Stimulated activated CD8-positive, alpha-beta memory T cell treated with anti-CD3 and anti-CD28 coated beads, Interleukin-4, amount 100 ng/mL, for 4 hours (primary cell): ENCODE results near the gene CDY2A.
"Not testable (repeated sequence)": the region's sequence is repeated elsewhere in the genome, so short reads cannot be mapped to it uniquely, and the experiment has no call there.

Experiments used
- DNase-seq, 2 donors: peaks; one replicate each; pipeline ENCODE4 v3.0.0-alpha.2; 2020; ENCODE audit warnings: low read depth in 2 of 2, low spot score in 1 of 2

CDY2A gene, protein sequence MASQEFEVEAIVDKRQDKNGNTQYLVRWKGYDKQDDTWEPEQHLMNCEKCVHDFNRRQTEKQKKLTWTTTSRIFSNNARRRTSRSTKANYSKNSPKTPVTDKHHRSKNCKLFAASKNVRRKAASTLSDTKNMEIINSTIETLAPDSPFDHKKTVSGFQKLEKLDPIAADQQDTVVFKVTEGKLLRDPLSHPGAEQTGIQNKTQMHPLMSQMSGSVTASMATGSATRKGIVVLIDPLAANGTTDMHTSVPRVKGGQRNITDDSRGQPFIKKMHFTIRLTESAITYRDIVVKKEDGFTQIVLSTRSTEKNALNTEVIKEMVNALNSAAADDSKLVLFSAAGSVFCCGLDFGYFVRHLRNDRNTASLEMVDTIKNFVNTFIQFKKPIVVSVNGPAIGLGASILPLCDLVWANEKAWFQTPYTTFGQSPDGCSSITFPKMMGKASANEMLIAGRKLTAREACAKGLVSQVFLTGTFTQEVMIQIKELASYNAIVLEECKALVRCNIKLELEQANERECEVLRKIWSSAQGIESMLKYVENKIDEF

DNA sequence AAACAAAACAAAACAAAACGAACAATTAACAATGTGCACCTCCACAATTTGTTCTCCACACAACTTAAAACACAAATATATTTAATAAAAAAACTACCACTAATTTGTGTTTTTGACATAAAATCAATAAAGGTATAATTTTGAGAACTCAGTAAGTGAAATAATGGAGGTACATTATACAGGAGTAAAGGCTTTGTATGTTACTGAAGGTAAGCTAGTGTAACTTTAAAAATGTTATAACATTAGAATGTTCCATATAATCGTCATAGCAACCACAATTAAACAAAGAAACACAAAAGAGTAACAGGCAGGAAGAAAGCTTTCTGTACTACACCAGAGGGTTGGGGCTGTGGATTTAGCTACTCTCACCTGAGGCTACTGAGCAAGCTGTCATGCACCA is at the start of gene CDY2A:
Gene CDY2A (plus strand): TSS at position 301 of the 400 bp plus-strand sequence. CDS start 328 bp downstream, outside the sequence.
- DNase-seq, result not testable (repeated sequence)

DNA sequence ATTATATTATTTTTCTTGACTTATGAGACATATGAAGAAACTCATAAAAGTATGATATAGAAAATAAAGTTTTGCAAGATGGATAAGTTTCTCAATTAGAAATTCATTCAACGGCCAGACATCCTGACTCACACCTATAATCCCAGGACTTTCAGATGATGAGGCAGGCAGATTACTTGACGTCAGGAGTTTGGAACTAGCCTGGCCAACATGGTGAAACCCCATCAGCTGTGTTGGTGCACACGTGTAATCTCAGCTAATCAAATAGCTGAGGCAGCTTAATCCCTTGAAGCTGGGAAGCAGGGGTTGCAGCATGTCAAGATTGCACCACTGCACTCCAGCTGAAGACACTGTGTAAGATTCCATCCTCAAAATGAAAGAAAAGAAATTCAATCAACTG is 28.0 kb upstream of the CDY2A start:
- DNase-seq, result not testable (repeated sequence)

DNA sequence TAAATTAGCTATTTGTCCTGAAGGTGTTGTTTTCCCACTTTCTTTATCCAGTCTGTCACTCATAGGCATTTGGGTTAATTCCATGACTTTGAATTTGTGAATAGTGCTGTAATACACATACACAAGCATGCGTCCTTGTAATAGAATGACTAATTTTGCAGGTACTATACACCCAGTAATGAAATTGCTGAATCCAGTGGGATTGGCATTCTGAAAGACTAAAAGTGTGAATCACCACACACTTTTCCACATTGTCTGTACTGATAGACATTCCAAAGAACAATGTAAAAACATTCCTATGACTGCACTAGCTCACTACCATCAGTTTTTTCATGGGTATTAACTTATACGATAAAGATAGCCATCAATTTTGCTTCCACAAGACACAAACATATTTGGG is 27.3 kb upstream of the CDY2A start:
- not testable (repeated sequence) for DNase-seq

DNA sequence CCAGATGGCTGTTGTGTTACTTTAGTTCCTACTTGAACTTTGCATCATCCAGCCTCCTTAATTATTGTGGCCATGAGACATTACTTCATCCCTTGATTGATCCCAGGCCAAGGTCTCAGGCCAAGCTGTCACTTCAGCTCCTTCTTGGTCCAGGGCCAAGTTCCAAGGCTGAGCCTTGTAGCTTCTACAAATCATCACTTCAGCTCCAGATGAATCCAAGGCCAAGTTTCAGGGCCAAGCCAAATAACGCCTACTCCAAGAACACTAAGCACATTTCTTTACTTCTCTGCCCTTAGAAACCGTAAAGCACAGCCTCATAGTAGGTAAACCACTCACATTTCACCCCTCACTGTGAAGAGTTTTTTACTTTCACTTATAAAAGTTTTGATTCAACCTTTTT is 1.7 kb upstream of the CDY2A start:
- not testable (repeated sequence) for DNase-seq

DNA sequence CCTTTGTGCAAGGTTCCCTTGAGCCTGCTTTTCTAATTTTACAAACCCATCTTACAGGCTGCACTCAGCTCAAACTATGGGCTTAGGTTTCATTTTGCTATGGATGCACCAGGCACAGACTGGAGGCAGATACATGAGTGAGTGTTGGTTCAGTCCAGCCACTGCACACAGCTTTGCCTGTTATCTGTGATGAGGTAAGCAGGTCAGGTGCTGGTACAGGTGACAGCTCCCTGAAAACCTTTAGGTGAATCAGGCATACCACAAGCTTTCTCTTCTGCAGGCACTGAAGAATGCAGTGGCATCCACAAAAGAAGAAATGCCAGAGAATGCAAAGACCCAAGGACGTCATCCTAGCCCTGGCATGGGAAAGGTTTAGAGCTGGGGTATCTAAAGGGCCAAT is 3.3 kb downstream of the CDY2A start:
- not testable (repeated sequence) for DNase-seq

DNA sequence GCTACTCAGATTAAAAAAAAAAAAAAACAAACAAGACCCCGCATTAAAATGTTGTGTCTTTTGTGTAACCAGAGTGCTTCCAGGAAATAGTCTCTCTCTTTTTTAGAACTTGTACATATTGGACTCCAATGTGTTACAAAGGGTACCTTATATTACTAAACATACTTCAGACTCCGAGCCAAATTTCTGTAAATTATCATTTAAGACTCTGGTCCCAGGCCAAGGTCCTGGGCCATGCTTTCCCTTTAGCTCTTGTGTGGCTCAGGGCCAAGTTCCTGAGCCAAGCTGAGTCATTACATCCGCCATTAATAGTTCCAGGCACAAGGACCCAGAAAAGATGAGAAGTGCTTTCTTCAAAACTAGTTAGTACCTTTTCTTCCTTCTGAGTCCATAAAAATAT is 4.6 kb downstream of the CDY2A start:
- DNase-seq, result not testable (repeated sequence)

DNA sequence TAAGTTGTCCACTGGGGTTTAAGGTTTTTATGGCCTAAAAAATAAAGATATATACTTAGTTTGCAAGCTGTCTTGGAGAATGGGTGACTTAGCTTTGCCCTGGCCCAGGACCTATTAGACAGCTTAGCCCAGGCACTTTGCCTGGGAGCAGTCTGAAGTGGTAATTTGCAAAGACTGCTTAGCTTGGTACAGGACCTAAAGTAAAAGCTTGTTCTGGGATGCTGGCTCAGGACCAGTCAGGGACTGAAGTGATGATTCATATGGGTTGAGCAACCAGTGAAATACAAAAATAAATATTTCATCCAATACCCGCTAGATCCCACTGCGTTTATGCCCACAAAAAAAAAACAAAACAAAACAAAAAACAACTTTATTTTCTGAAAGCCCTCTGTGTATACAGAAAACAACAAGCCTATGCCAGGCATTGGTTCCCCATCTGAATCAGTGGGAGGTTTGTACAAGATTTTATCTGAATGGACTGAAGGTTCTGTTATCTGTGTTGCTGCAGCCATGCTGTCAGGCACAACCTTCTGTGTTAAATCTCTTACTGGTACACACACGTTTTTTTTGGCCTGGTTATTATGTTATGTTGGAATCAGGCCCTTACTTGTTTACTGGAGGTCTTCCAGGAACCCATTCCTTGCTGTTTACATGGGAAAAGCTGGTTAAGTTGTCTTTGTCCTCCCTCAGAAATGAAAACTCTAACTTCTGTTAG is 8.7 kb downstream of the CDY2A start:
- not testable (repeated sequence) for DNase-seq

DNA sequence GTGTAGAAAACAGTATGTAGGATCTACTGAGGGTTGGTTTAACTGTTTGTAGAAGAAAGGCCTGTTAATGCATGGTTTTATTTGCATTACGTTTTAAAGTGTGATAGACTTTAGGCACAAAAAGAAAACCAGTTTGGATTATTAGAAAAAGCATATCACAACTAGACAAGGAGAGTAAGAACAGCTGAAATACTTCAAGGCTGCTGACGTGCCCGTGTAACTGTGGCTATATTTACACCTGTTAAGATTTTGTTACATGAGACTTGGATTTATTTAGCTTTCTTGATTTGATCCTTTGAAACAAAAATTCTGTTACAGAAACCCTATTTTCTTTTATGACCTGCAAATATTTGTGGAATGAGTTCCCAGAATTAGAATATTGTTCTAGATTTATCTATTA is 9.3 kb downstream of the CDY2A start:
- not testable (repeated sequence) for DNase-seq

DNA sequence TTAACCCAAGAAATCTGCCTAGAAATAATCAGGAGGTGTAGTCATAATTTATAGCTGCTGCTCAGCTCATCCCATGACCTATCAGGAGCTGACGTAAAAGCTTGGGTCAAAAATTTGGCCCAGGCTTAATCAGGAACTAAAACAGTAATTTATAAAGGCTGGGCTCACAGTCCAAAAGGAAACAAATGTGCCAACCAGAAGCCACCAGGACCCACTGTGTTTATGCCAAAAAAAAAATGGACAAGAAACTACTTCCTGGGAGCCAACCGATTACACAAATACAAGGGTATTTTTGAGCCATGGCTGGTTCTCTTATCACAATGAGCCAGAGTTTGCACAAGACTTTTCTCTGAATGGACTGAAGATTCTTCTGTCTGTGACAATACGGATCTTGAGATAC is 19.4 kb downstream of the CDY2A start:
- DNase-seq, result not testable (repeated sequence)

DNA sequence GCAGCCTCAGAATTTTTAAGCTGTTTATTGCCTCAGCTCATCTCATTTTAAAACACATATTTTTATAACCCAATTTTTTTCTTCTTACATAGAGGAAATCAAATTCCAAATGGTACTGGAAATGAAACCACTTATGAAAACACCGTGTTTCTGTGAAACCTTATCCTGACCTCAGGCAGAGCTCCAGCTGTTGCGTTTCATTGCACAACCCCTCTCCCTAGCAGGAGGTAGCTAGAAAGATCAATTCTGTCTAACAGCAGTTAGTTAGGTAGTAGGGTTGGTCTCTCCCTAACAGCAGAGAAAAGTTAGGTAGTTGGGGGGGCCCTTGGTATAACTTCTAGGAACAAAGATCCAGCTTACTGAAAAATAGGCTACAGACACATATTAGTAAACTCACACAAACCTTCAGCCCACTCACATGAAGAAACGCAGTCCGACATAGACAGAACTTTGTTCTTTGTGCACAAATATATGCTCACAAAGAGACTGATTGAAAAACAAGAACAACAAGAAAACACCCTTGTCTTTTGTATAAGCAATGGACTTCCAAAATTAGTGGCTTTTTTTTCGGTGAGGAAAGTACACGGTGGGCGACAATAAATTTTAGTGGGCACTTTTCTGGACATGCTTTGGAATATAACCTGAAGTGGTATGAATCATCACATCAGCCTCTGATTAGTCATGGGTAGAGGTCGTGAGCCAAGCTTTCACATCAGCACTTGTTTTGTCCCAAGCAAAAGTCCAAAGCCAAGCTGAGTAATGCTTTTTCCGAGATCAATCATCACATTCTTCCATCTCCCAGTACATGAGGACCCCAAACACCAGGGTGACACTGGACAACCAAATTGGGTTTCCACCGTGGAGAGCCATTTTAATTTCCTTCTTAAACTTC is 22.8 kb downstream of the CDY2A start:
- not testable (repeated sequence) for DNase-seq

DNA sequence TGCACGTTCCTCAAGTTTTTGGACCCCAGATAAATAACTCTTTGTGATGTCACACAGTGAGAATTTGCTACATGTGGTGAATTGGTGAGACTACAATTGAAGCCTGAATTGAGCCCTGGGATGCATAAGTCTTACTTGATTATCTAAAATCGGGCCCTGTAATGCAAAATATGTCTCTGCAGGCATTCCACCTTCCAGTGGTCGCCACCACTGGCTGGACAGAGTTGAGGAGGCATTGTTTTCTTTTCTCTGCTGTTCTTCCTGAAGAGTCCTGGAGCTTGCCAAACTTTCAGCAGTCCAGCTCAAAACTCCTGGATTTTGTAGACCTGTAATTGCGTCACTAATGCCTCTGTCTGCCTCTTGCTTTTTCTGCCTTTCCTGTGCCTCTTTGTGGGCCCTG is 23.5 kb downstream of the CDY2A start:
- not testable (repeated sequence) for DNase-seq

DNA sequence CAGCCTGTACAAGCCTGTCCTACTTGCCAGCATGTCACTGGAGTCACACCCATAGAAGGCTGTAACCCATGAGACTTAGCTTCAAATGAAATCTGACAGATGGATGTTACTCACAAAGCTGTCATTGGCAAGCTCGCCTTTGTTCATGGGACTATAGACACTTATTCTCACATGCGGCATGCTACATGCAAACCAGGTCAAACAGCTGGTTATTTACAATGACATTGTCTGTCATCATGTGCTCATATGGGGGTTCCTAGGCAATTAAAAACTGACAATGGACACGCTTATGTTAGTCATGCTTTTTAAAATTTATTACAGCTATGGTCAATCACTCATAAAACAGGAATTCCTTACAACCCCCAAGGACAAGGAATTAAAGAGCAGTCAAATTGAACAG is 30.9 kb downstream of the CDY2A start:
- not testable (repeated sequence) for DNase-seq

DNA sequence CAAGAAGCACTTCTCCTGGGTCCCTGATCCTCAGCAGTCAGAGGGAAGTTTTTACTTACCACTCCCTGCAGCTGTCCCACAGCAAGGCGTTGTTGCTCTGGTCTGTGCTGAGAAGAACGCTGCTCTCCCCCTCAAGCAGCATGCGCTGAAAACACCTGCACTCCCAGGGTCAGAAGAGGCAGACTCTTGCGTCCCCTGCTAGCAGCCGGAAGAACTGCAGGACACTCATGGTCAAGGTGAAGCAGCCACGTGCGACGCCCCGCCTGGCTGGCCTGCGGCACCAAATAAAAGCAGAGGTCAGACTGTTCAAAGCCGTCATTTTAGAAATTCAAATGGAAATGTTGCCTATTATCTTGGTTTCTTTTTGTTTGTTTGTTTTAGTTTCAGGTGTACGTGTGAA is 47.9 kb downstream of the CDY2A start:
- not testable (repeated sequence) for DNase-seq
